Endodermal cell (in vitro differentiated cells): ENCODE results near the gene CACNG4. TPM values are rescaled to one million over a fixed set of nuclear protein-coding genes. Genes with fewer than 3 reads are reported as not detected.

ENCODE experiments used
- DNase-seq: peaks from one replicate; pipeline ENCODE4 v3.0.0-alpha.2; 2017
- H3K27ac ChIP-seq: 2 replicates; pipeline ENCODE4 v1.5.1; 2013; ENCODE audit warnings: mild to moderate bottlenecking, low read depth, low read length, moderate library complexity
- H3K27me3 ChIP-seq: 2 replicates; pipeline ENCODE4 v1.6.1; 2013; ENCODE audit warnings: mild to moderate bottlenecking, low read length, moderate library complexity; ENCODE audit not compliant: insufficient read depth, control insufficient read depth, poor library complexity, severe bottlenecking
- H3K36me3 ChIP-seq: 2 replicates; pipeline ENCODE4 v1.7.0; 2013; ENCODE audit warnings: mild to moderate bottlenecking, low read length, moderate library complexity; ENCODE audit not compliant: control insufficient read depth, insufficient read depth
- H3K4me1 ChIP-seq: one replicate; pipeline ENCODE4 v1.7.0; 2013; ENCODE audit warnings: low read length; ENCODE audit not compliant: control insufficient read depth, insufficient read depth
- H3K4me3 ChIP-seq: 2 replicates; pipeline ENCODE4 v1.5.1; 2013; ENCODE audit warnings: mild to moderate bottlenecking, low read length, moderate library complexity
- H3K9ac ChIP-seq: 2 replicates; pipeline ENCODE4 v1.6.1; 2013; ENCODE audit warnings: mild to moderate bottlenecking, low read length, moderate library complexity; ENCODE audit not compliant: poor library complexity, severe bottlenecking; ENCODE audit errors: extremely low read depth
- H3K9me3 ChIP-seq: 2 replicates; pipeline ENCODE4 v1.6.1; 2013; ENCODE audit warnings: mild to moderate bottlenecking, low read length, moderate library complexity; ENCODE audit not compliant: control insufficient read depth
- H3K27ac Mint-ChIP-seq: 2 replicates; pipeline ENCODE4 v1.8.0; 2020; ENCODE audit warnings: mixed read lengths
- H3K27me3 Mint-ChIP-seq: 2 replicates; pipeline ENCODE4 v1.8.0; 2021; ENCODE audit warnings: mild to moderate bottlenecking, mixed read lengths; ENCODE audit not compliant: insufficient read depth
- H3K36me3 Mint-ChIP-seq: 2 replicates; pipeline ENCODE4 v1.8.0; 2020; ENCODE audit warnings: low read depth, mixed read lengths
- H3K4me1 Mint-ChIP-seq: 2 replicates; pipeline ENCODE4 v1.8.0; 2020; ENCODE audit warnings: mixed read lengths
- H3K4me3 Mint-ChIP-seq: 2 replicates; pipeline ENCODE4 v1.8.0; 2020; ENCODE audit warnings: mild to moderate bottlenecking, moderate library complexity, mixed read lengths
- H3K9me3 Mint-ChIP-seq: 2 replicates; pipeline ENCODE4 v1.8.0; 2020; ENCODE audit warnings: mild to moderate bottlenecking, mixed read lengths
- WGBS, 2 experiments: methylation state at CpG; one replicate each; pipeline versions ENCODE4 v1.1.5 to v1.1.7; 2013; ENCODE audit warnings: missing lambda C conversion rate in 2 of 2, mixed read lengths in 1 of 2; ENCODE audit not compliant: insufficient coverage in 1 of 2, insufficient read length in 1 of 2; 5-methylcytosine and 5-hydroxymethylcytosine counted together
- total RNA-seq, 2 donors: library from RNA; stranded (reverse); fragmentation: NEBNext Ultra II Directional in 1 of 2; extraction: Animal tissue kit (Norgen Biotek cat#: 25700) in 1 of 2; gene quantifications; 2 replicates in 1 of 2; 3 replicates in 1 of 2; pipeline ENCODE4 v1.2.1, GENCODE V29; 2021
- TF ChIP-seq, protein P1 (sequence below): fragments of 200-600 bp; sonication (generic); conservative IDR thresholded peaks from 2 replicates; pipeline ENCODE4 v1.5.0; 2021; ENCODE audit warnings: antibody characterized with exemption, mild to moderate bottlenecking

The CACNG4 gene
- total RNA-seq, 2 donors from 2014 or later = 0.22 to 1.3 TPM

GRCh38 chr17:66981983-66982508 is 17.5 kb downstream of the CACNG4 start:
- Mint-ChIP-seq H3K27me3 (no peaks in the 10 kb centered on the region), H3K36me3 (no peaks in the 10 kb centered on the region), H3K4me3 (no peak overlapping the region), H3K9me3 (no peaks in the 10 kb centered on the region), H3K27ac (no peak overlapping the region), H3K4me1 (no peaks in the 10 kb centered on the region)
- Histone ChIP-seq H3K4me1 (no peaks in the 10 kb centered on the region), H3K9me3 (no peaks in the 10 kb centered on the region), H3K36me3 (no peaks in the 10 kb centered on the region), H3K27me3 (no peaks in the 10 kb centered on the region), H3K4me3 (no peak overlapping the region), H3K27ac (no peak overlapping the region), H3K9ac (no peak overlapping the region)
- WGBS, 2 experiments = 88 to 95% methylated on average over 12 to 14 of the region's 14 CpGs
- TF ChIP-seq, protein P1, sequence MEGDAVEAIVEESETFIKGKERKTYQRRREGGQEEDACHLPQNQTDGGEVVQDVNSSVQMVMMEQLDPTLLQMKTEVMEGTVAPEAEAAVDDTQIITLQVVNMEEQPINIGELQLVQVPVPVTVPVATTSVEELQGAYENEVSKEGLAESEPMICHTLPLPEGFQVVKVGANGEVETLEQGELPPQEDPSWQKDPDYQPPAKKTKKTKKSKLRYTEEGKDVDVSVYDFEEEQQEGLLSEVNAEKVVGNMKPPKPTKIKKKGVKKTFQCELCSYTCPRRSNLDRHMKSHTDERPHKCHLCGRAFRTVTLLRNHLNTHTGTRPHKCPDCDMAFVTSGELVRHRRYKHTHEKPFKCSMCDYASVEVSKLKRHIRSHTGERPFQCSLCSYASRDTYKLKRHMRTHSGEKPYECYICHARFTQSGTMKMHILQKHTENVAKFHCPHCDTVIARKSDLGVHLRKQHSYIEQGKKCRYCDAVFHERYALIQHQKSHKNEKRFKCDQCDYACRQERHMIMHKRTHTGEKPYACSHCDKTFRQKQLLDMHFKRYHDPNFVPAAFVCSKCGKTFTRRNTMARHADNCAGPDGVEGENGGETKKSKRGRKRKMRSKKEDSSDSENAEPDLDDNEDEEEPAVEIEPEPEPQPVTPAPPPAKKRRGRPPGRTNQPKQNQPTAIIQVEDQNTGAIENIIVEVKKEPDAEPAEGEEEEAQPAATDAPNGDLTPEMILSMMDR = no peak
- DNase-seq = no peak

DNA sequence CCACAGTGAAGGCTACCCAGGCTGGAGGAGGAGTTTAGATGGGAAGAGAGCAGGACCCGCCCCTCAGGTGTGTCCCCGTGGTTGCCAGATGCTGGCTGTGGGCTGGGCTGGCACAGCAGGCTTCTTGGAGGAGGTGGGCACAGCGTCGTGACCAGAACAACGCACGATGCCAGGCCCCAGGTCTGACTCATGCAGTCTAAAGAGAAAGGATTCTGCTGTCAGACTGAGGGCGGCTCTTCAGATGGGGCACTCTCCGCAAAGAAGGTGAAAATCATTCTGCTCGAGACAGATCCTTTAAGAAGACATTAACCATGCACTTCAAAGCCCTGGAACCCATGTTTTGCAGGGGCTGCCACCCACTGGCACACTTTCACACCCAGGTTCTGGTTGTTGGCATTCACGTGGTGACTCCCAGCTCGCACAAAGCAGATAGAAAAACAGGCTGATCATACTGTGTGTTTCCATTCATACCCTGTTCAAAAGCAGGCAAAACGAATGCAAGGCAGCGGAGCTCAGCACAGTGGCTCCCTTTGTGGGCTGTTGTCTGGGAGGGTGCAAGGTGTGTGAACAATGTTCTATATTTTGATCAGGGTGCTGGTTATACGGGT is 19.0 kb downstream of the CACNG4 start:
- Mint-ChIP-seq H3K4me1 (no peaks in the 10 kb centered on the region), H3K27me3 (no peaks in the 10 kb centered on the region), H3K9me3 (no peaks in the 10 kb centered on the region), H3K27ac (no peak overlapping the region), H3K4me3 (no peak overlapping the region), H3K36me3 (no peaks in the 10 kb centered on the region)
- H3K9me3 ChIP-seq = no peaks in the 10 kb centered on the region
- no peak overlapping the region for H3K4me3 ChIP-seq
- no peaks in the 10 kb centered on the region for H3K36me3 ChIP-seq
- H3K9ac ChIP-seq = no peak overlapping the region
- WGBS, 2 experiments = 80 to 82% methylated on average over 12 to 13 of the region's 14 CpGs
- no peak overlapping the region for H3K27ac ChIP-seq
- TF ChIP-seq, protein P1 = no peak
- no peaks in the 10 kb centered on the region for H3K4me1 ChIP-seq
- no peak for DNase-seq
- no peaks in the 10 kb centered on the region for H3K27me3 ChIP-seq

DNA sequence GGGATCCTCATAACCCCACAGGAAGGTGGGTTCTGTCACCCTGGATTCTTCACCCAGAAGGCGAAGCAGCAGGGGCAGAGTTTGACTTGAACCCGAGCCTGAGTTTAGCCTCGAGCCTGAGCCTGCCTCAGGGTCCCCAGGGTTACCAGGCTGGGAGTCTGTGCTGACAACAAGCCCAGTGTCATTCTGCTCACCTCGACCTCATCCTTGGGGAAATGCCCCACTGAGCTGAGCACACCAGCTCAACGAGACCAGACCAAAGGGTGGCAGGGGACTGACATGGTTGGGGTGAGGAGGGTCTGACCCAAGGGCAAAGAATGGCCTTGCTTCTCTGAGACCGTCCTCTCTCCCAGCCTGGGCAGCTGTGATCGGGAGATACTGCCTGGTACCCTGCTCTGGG is 20.2 kb downstream of the CACNG4 start:
- no peak for DNase-seq
- Mint-ChIP-seq H3K4me1 (no peaks in the 10 kb centered on the region), H3K27me3 (peaks cover 2% of the 10 kb centered on the region), H3K9me3 (no peaks in the 10 kb centered on the region), H3K4me3 (no peak overlapping the region), H3K27ac (no peak overlapping the region), H3K36me3 (no peaks in the 10 kb centered on the region)
- 87 to 100% methylated on average over 4 to 7 of the region's 7 CpGs for WGBS, 2 experiments
- H3K4me1 ChIP-seq = no peaks in the 10 kb centered on the region
- H3K36me3 ChIP-seq = no peaks in the 10 kb centered on the region
- H3K9ac ChIP-seq = no peak overlapping the region
- no peak overlapping the region for H3K4me3 ChIP-seq
- H3K27ac ChIP-seq = no peak overlapping the region
- no peaks in the 10 kb centered on the region for H3K27me3 ChIP-seq
- TF ChIP-seq, protein P1 = no peak
- no peaks in the 10 kb centered on the region for H3K9me3 ChIP-seq
